ENCODE measurements around the gene FIBIN. TPM values are rescaled to one million over a fixed set of nuclear protein-coding genes. Genes with fewer than 3 reads are reported as not detected.
"Not testable (repeated sequence)": the region's sequence is repeated elsewhere in the genome, so short reads cannot be mapped to it uniquely, and the experiment has no call there.

The FIBIN gene
- total and polyA plus RNA-seq, 11 donors, result 5.4 to 16.4 (median 7.5) TPM

DNA sequence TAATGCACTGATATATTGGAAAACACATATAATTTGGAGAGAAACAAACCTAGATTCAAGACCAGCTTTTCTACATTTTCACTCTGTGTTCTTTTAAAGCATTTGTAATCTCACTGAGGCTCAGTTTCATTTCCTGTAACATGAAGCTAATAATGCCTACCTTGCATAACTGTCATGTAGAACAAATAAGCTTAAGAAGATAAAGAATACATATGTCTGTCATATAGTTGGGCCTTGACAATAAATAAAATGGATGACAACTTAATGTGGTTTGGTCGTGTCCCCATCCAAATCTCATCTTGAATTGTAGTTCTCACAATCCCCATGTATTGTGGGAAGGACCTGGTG is 35.2 kb upstream of the FIBIN start:
- WGBS, 4 donors, result 43 to 81% (median 76%) methylated on average over 1 of the region's 1 CpG
- intact Hi-C loops (cut with DNase I), result no loop called here
- TF ChIP-seq, protein P1, sequence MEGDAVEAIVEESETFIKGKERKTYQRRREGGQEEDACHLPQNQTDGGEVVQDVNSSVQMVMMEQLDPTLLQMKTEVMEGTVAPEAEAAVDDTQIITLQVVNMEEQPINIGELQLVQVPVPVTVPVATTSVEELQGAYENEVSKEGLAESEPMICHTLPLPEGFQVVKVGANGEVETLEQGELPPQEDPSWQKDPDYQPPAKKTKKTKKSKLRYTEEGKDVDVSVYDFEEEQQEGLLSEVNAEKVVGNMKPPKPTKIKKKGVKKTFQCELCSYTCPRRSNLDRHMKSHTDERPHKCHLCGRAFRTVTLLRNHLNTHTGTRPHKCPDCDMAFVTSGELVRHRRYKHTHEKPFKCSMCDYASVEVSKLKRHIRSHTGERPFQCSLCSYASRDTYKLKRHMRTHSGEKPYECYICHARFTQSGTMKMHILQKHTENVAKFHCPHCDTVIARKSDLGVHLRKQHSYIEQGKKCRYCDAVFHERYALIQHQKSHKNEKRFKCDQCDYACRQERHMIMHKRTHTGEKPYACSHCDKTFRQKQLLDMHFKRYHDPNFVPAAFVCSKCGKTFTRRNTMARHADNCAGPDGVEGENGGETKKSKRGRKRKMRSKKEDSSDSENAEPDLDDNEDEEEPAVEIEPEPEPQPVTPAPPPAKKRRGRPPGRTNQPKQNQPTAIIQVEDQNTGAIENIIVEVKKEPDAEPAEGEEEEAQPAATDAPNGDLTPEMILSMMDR (IDR thresholded peaks at IDR 0.05), result no peak
- no peak for TF ChIP-seq POLR2A (IDR thresholded peaks at IDR 0.05)

DNA sequence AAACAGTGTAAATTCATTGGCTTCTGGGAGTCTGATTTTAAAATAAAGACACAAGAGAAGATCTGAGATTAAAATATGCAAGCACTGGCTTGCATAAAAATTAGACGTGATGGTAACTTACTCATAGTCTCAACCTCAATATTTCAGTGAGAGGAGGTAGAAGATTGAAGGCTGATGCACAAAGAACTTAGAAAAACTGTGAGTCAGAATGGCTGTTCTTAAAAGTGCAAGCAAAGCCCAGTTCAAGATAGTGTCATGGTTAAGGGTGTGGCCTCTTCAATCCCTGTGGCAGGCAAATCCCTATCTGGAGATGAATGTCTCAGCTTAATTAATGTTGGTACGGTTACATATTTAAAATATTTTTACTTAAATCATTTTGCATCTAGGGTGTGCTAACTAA is 33.6 kb upstream of the FIBIN start:
- Histone ChIP-seq H3K4me3 (no peak overlapping the region), H3K27me3 (no peaks in the 10 kb centered on the region), H3K27ac (no peak overlapping the region), H3K9me3 (no peaks in the 10 kb centered on the region), H3K4me1 (no peaks in the 10 kb centered on the region), H3K36me3 (no peaks in the 10 kb centered on the region)
- 80 to 86% (median 82%) methylated on average over 2 of the region's 2 CpGs for WGBS, 4 donors
- ATAC-seq (no peak), DNase-seq (no peak)
- no peak for TF ChIP-seq POLR2A (IDR thresholded peaks at IDR 0.05)
- TF ChIP-seq, protein P1 (IDR thresholded peaks at IDR 0.05), result no peak
- intact Hi-C loops (cut with DNase I), result no loop called here

More for the DNA sequence above, 35.2 kb upstream of the FIBIN start:
- H3K4me3 ChIP-seq, result no peak overlapping the region
- DNase-seq, result no peak
- ATAC-seq, result no peak
- H3K27me3 ChIP-seq, result no peaks in the 10 kb centered on the region
- no peaks in the 10 kb centered on the region for H3K36me3 ChIP-seq
- H3K4me1 ChIP-seq, result no peaks in the 10 kb centered on the region
- no peaks in the 10 kb centered on the region for H3K9me3 ChIP-seq
- H3K27ac ChIP-seq, result no peak overlapping the region

DNA sequence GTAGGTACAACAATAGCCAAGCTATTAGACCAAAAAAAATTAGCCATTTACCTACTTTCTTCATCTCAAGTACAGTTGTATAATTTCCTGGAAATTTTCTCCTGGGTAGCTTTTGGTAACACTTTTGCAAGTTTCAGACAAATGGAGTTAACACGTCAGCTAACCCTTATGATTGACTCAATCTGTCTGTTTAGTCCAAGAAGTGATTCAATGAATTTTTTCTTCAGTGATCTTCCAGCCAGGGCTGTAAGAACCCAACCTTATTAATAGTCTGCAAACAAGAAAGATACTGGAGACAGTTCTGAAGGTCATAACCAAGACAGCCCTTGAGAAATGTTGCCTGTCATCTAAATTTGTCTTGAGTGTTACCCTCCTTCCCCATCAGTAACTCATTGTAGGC is 30.1 kb upstream of the FIBIN start:
- whole genome bisulfite sequencing, 4 donors, result 48 to 73% (median 64%) methylated on average over 1 of the region's 1 CpG
- Histone ChIP-seq H3K27ac (peak overlapping the region in 4 of 12 donors; percentile 12 to 46 (median 30)), H3K27me3 (no peaks in the 10 kb centered on the region), H3K9me3 (no peaks in the 10 kb centered on the region), H3K4me3 (no peak overlapping the region), H3K36me3 (no peaks in the 10 kb centered on the region), H3K4me1 (no peaks in the 10 kb centered on the region)
- ATAC-seq (peak; percentile 30 to 83 (median 44)), DNase-seq (no peak)
- TF ChIP-seq POLR2A (IDR thresholded peaks at IDR 0.05), result no peak
- TF ChIP-seq, protein P1 (IDR thresholded peaks at IDR 0.05), result no peak
- intact Hi-C loops (cut with DNase I), result no loop called here

DNA sequence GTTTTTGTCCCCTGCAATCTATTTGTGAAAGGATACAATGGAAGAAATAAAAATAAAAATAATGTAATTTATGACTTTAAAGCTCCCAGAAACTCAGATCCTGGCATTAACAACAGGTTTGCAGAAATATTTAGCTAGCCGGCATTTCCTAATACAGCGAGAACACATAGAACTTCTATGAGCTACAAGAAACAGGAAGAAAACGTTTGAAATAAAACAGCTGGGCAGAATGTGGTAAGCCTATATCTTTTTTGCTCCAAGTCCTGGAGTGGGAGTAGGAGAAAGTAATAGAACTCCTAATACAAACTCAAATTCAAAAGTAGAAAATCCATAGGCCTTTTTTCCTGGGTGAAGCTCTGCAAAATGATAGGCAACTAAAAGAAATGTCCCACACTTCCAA is 29.6 kb upstream of the FIBIN start:
- Histone ChIP-seq H3K9me3 (no peaks in the 10 kb centered on the region), H3K27me3 (no peaks in the 10 kb centered on the region), H3K4me3 (no peak overlapping the region), H3K36me3 (no peaks in the 10 kb centered on the region), H3K4me1 (no peaks in the 10 kb centered on the region), H3K27ac (peak overlapping the region in 4 of 12 donors; percentile 19 to 46 (median 40))
- intact Hi-C loops (cut with DNase I), result no loop called here
- ATAC-seq, result peak in 2 of 4 donors; percentile 42 to 63
- WGBS, 4 donors, result 63 to 73% (median 64%) methylated on average over 3 of the region's 3 CpGs
- no peak for DNase-seq
- TF ChIP-seq, protein P1 (IDR thresholded peaks at IDR 0.05), result no peak
- TF ChIP-seq POLR2A (IDR thresholded peaks at IDR 0.05), result no peak

DNA sequence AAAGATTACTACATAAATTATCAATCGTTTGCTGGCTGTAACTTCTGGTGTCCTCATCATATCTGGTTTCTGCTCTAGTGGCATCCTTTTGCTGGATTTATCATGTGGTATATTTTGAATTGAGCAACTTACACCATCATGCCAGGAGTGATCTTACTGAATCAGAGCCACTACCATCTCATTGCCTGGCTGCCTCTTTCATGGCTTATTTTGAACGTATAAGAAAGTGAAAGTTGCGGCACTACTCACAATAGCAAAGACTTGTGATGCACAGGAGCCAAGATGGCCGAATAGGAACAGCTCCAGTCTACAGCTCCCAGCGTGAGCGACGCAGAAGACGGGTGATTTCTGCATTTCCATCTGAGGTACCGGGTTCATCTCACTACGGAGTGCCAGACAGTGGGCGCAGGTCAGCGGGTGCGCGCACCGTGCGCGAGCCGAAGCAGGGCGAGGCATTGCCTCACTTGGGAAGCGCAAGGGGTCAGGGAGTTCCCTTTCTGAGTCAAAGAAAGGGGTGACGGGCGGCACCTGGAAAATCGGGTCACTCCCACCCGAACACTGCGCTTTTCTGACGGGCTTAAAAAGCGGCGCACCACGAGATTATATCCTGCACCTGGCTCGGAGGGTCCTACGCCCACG is 28.9 kb upstream of the FIBIN start:
- 90 to 95% (median 94%) methylated on average over 31 to 32 of the region's 32 CpGs for WGBS, 4 donors
- H3K27me3 ChIP-seq; H3K4me3 ChIP-seq; H3K4me1 ChIP-seq; H3K9me3 ChIP-seq; H3K36me3 ChIP-seq; intact Hi-C loops (cut with DNase I); DNase-seq; ATAC-seq: not testable (repeated sequence)
- H3K27ac ChIP-seq, result peak overlapping the region in 1 of 12 donors; percentile 46

All from heart left ventricle (tissue), 16 donors.